ENCODE measurements around the gene NPAS2.

- no peak for TF ChIP-seq POLR2A (IDR thresholded peaks at IDR 0.05; ENCODE audit: low read depth, low read length)
- TF ChIP-seq, protein P1, sequence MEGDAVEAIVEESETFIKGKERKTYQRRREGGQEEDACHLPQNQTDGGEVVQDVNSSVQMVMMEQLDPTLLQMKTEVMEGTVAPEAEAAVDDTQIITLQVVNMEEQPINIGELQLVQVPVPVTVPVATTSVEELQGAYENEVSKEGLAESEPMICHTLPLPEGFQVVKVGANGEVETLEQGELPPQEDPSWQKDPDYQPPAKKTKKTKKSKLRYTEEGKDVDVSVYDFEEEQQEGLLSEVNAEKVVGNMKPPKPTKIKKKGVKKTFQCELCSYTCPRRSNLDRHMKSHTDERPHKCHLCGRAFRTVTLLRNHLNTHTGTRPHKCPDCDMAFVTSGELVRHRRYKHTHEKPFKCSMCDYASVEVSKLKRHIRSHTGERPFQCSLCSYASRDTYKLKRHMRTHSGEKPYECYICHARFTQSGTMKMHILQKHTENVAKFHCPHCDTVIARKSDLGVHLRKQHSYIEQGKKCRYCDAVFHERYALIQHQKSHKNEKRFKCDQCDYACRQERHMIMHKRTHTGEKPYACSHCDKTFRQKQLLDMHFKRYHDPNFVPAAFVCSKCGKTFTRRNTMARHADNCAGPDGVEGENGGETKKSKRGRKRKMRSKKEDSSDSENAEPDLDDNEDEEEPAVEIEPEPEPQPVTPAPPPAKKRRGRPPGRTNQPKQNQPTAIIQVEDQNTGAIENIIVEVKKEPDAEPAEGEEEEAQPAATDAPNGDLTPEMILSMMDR (IDR thresholded peaks at IDR 0.05; ENCODE audit: extremely low read depth in 1 of 2, insufficient read depth in 1 of 2, low read depth in 1 of 2, low read length in 2 of 2), result no peak
- no peak for TF ChIP-seq EZH2 (IDR thresholded peaks at IDR 0.05; ENCODE audit: borderline replicate concordance, low read depth, low read length, severe bottlenecking)
- TF ChIP-seq, protein P2, sequence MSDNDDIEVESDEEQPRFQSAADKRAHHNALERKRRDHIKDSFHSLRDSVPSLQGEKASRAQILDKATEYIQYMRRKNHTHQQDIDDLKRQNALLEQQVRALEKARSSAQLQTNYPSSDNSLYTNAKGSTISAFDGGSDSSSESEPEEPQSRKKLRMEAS (IDR thresholded peaks at IDR 0.05; ENCODE audit: insufficient read depth, insufficient read length), result no peak
- no peak for TF ChIP-seq POLR2AphosphoS5 (IDR thresholded peaks at IDR 0.05; ENCODE audit: insufficient read depth, low read depth, low read length)
- TF ChIP-seq JUN (IDR thresholded peaks at IDR 0.05; ENCODE audit: borderline replicate concordance, insufficient read depth, insufficient read length, low read depth), result no peak
These were observed 194.4 kb downstream of the NPAS2 start for GRCh38 chr2:101014264-101014857.
